Astrocyte (in vitro differentiated cells and primary cell): ENCODE measurements around the gene GIT2. TPM values are rescaled to one million over a fixed set of nuclear protein-coding genes. Genes with fewer than 3 reads are reported as not detected.
"Not testable (repeated sequence)": the region's sequence is repeated elsewhere in the genome, so short reads cannot be mapped to it uniquely, and the experiment has no call there.

Source experiments
- DNase-seq: peaks from one replicate; pipeline ENCODE4 v3.0.0-alpha.2; 2010; ENCODE audit warnings: low read depth
- FAIRE-seq: peaks from 2 replicates; lab custom pipeline; 2011; peaks lifted over from hg19 to GRCh38; lab: Jason Lieb, UNC
- H2AFZ ChIP-seq: 2 replicates; pipeline ENCODE4 v1.6.0; 2012; ENCODE audit warnings: low read depth, low read length, inconsistent platforms
- H3K27ac ChIP-seq: 2 replicates; pipeline ENCODE4 v1.5.1; 2011; ENCODE audit warnings: low read depth, low read length, inconsistent platforms
- H3K27me3 ChIP-seq: 2 replicates; pipeline ENCODE4 v1.6.0; 2011; ENCODE audit warnings: low read length, inconsistent platforms; ENCODE audit not compliant: insufficient read depth
- H3K36me3 ChIP-seq: 2 replicates; pipeline ENCODE4 v1.5.1; 2011; ENCODE audit warnings: low read length, inconsistent platforms; ENCODE audit not compliant: insufficient read depth
- H3K4me1 ChIP-seq: 2 replicates; pipeline ENCODE4 v1.5.1; 2011; ENCODE audit warnings: low read length, inconsistent platforms; ENCODE audit not compliant: insufficient read depth
- H3K4me2 ChIP-seq: 2 replicates; pipeline ENCODE4 v1.6.0; 2012; ENCODE audit warnings: low read length, inconsistent platforms
- H3K4me3 ChIP-seq: 2 replicates; pipeline ENCODE4 v1.5.1; 2011; ENCODE audit warnings: low read depth, mild to moderate bottlenecking, low read length, inconsistent platforms; ENCODE audit not compliant: insufficient read depth
- H3K79me2 ChIP-seq: 2 replicates; pipeline ENCODE4 v1.6.0; 2012; ENCODE audit warnings: mild to moderate bottlenecking, low read length, inconsistent platforms; ENCODE audit not compliant: insufficient read depth
- H3K9ac ChIP-seq: 2 replicates; pipeline ENCODE4 v1.6.0; 2012; ENCODE audit warnings: mild to moderate bottlenecking, low read length, inconsistent platforms
- H3K9me3 ChIP-seq: 2 replicates; pipeline ENCODE4 v1.5.1; 2012; ENCODE audit warnings: low read depth, mild to moderate bottlenecking, low read length, inconsistent platforms; ENCODE audit not compliant: insufficient read depth
- H4K20me1 ChIP-seq: 2 replicates; pipeline ENCODE4 v1.6.0; 2012; ENCODE audit warnings: low read length, inconsistent platforms; ENCODE audit not compliant: insufficient read depth
- H3K27ac Mint-ChIP-seq: one replicate; pipeline ENCODE4 v1.8.0; 2021; ENCODE audit warnings: mild to moderate bottlenecking, mixed read lengths; ENCODE audit not compliant: unreplicated experiment
- H3K27me3 Mint-ChIP-seq: one replicate; pipeline ENCODE4 v1.8.0; 2021; ENCODE audit warnings: low read depth, mixed read lengths; ENCODE audit not compliant: unreplicated experiment
- H3K36me3 Mint-ChIP-seq: one replicate; pipeline ENCODE4 v1.8.0; 2021; ENCODE audit warnings: low read depth, mixed read lengths; ENCODE audit not compliant: unreplicated experiment
- H3K4me1 Mint-ChIP-seq: one replicate; pipeline ENCODE4 v1.8.0; 2021; ENCODE audit warnings: low read depth, mixed read lengths; ENCODE audit not compliant: unreplicated experiment
- H3K4me3 Mint-ChIP-seq: one replicate; pipeline ENCODE4 v1.8.0; 2021; ENCODE audit warnings: mild to moderate bottlenecking, moderate library complexity, mixed read lengths; ENCODE audit not compliant: unreplicated experiment
- H3K9me3 Mint-ChIP-seq: one replicate; pipeline ENCODE4 v1.8.0; 2021; ENCODE audit warnings: mild to moderate bottlenecking, mixed read lengths; ENCODE audit not compliant: unreplicated experiment
- CTCF ChIP-seq: IDR thresholded peaks from 2 replicates; pipeline ENCODE4 v1.5.1; 2011; ENCODE audit warnings: low read depth, mild to moderate bottlenecking, inconsistent platforms, low read length, moderate library complexity; ENCODE audit not compliant: insufficient read depth
- EZH2 ChIP-seq: IDR thresholded peaks from 2 replicates; pipeline ENCODE4 v1.6.1; 2012; ENCODE audit warnings: mild to moderate bottlenecking, low read length, inconsistent platforms; ENCODE audit not compliant: insufficient read depth
- total RNA-seq: library from RNA; stranded (reverse); gene quantifications from 2 replicates; pipeline ENCODE4 v1.2.1, GENCODE V29; 2021

The GIT2 gene
- total RNA-seq, 1 donor from 2014 or later = 33.4 TPM

- Histone ChIP-seq H3K4me1 (no peaks in the 10 kb centered on the region), H3K9me3 (no peaks in the 10 kb centered on the region), H4K20me1 (peaks cover 15% of the 10 kb centered on the region), H3K27ac (no peak overlapping the region), H3K9ac (no peak overlapping the region), H3K79me2 (peaks cover 31% of the 10 kb centered on the region), H3K36me3 (peaks cover 35% of the 10 kb centered on the region), H2AFZ (no peak overlapping the region), H3K27me3 (no peaks in the 10 kb centered on the region), H3K4me2 (no peak overlapping the region), H3K4me3 (no peak overlapping the region)
- DNase-seq = no peak
- FAIRE-seq = no peak
- TF ChIP-seq CTCF (no peak), EZH2 (no peak)
- Mint-ChIP-seq H3K4me3 (no peak overlapping the region), H3K27me3 (no peaks in the 10 kb centered on the region), H3K36me3 (peaks cover 16% of the 10 kb centered on the region), H3K9me3 (no peaks in the 10 kb centered on the region), H3K4me1 (peaks cover 2% of the 10 kb centered on the region), H3K27ac (no peak overlapping the region)
Observed at GRCh38 chr12:109988274-109988673, 7.9 kb downstream of the GIT2 start.

GRCh38 chr12:109987615-109988014 lies 8.6 kb downstream of the GIT2 start:
- peaks cover 24% of the 10 kb centered on the region for H3K79me2 ChIP-seq
- no peak overlapping the region for H3K4me3 Mint-ChIP-seq

GRCh38 chr12:109986236-109986635 lies 9.9 kb downstream of the GIT2 start:
- H3K4me3 Mint-ChIP-seq, H4K20me1 ChIP-seq: not testable (repeated sequence)

More at GRCh38 chr12:109987615-109988014, 8.6 kb downstream of the GIT2 start:
- Histone ChIP-seq H3K27ac (no peak overlapping the region), H4K20me1 (peaks cover 10% of the 10 kb centered on the region), H3K4me1 (peaks cover 2% of the 10 kb centered on the region), H3K4me2 (no peak overlapping the region), H3K9ac (no peak overlapping the region), H3K4me3 (no peak overlapping the region), H3K36me3 (peaks cover 39% of the 10 kb centered on the region), H2AFZ (no peak overlapping the region), H3K9me3 (no peaks in the 10 kb centered on the region), H3K27me3 (no peaks in the 10 kb centered on the region)
- Mint-ChIP-seq H3K9me3 (no peaks in the 10 kb centered on the region), H3K27ac (no peak overlapping the region), H3K36me3 (peaks cover 16% of the 10 kb centered on the region), H3K27me3 (no peaks in the 10 kb centered on the region), H3K4me1 (peaks cover 2% of the 10 kb centered on the region)
- FAIRE-seq = no peak
- TF ChIP-seq EZH2 (no peak), CTCF (no peak)
- no peak for DNase-seq

More at GRCh38 chr12:109986236-109986635, 9.9 kb downstream of the GIT2 start:
- peaks cover 18% of the 10 kb centered on the region for H3K36me3 Mint-ChIP-seq
- not testable (repeated sequence) for H3K4me1 Mint-ChIP-seq, DNase-seq, H3K4me2 ChIP-seq, H3K9me3 ChIP-seq, H3K27me3 ChIP-seq, H3K9me3 Mint-ChIP-seq, H3K4me1 ChIP-seq, H3K27me3 Mint-ChIP-seq, H3K9ac ChIP-seq, FAIRE-seq, H3K27ac ChIP-seq, H3K4me3 ChIP-seq, H2AFZ ChIP-seq, H3K27ac Mint-ChIP-seq
- Histone ChIP-seq H3K36me3 (peaks cover 44% of the 10 kb centered on the region), H3K79me2 (peaks cover 12% of the 10 kb centered on the region)
